Endothelial cell of umbilical vein (primary cell): ENCODE data around the gene TEAD3. TPM values are rescaled to one million over a fixed set of nuclear protein-coding genes. Genes with fewer than 3 reads are reported as not detected.

Source experiments
- BruUV-seq: library from RNA; stranded (reverse); fragments of 400-500 nt; replicated peaks from 2 replicates; lab custom pipeline; 2021; lab: Mats Ljungman, UMichigan
- CTCF ChIA-PET: fragments of 300-600, 350-600 bp; sonication (Branson Sonifier 250); formaldehyde crosslinking; loops from one replicate; lab custom pipeline; 2021; ENCODE audit warnings: antibody characterized with exemption, inconsistent platforms; lab: Charles Lee
- POLR2A ChIA-PET: fragments of 300-600, 350-600 bp; sonication (Branson Sonifier 250); formaldehyde crosslinking; loops from one replicate; lab custom pipeline; 2021; ENCODE audit warnings: antibody characterized with exemption, inconsistent platforms; lab: Charles Lee
- DNase-seq: peaks from one replicate; pipeline ENCODE4 v3.0.0-alpha.2; 2011; ENCODE audit warnings: low read depth, low spot score
- FAIRE-seq: peaks from 2 replicates; lab custom pipeline; 2011; peaks lifted over from hg19 to GRCh38; lab: Jason Lieb, UNC
- H2AFZ ChIP-seq: 2 replicates; pipeline ENCODE4 v1.6.0; 2012; ENCODE audit warnings: low read depth, low read length, control low read depth, inconsistent platforms
- H3K27ac ChIP-seq: 2 replicates; pipeline ENCODE4 v1.5.1; 2011; ENCODE audit warnings: low read depth, mild to moderate bottlenecking, control low read depth, low read length, moderate library complexity; ENCODE audit not compliant: insufficient read depth
- H3K27me3 ChIP-seq, 2 experiments: 2 replicates each; pipeline versions ENCODE4 v1.6.0 to v1.6.1; 2011; ENCODE audit warnings: low read length in 2 of 2, mixed read lengths in 1 of 2; ENCODE audit not compliant: control insufficient read depth in 2 of 2, insufficient read depth in 2 of 2
- H3K36me3 ChIP-seq, 2 experiments: 2 replicates in 1 of 2; 3 replicates in 1 of 2; pipeline ENCODE4 v1.5.1; 2011; ENCODE audit warnings: low read length in 2 of 2, mild to moderate bottlenecking in 1 of 2, moderate library complexity in 1 of 2; ENCODE audit not compliant: control insufficient read depth in 2 of 2, insufficient read depth in 2 of 2; ENCODE audit errors: extremely low read depth in 1 of 2
- H3K4me1 ChIP-seq: 3 replicates; pipeline ENCODE4 v1.5.1; 2011; ENCODE audit warnings: mild to moderate bottlenecking, low read length; ENCODE audit not compliant: control insufficient read depth, insufficient read depth; ENCODE audit errors: extremely low read depth
- H3K4me2 ChIP-seq: 2 replicates; pipeline ENCODE4 v1.6.1; 2011; ENCODE audit warnings: low read length, control low read depth, mixed read lengths; ENCODE audit not compliant: insufficient read depth
- H3K4me3 ChIP-seq, 3 experiments: fragments of 200-600 bp in 1 of 3; sonication (generic), shearing (Covaris generic) in 1 of 3; replicated peaks in 1 of 3; 2 replicates each; pipeline ENCODE4 v1.5.1; 2011 to 2016; ENCODE audit warnings: control low read depth in 3 of 3, low read length in 3 of 3, mild to moderate bottlenecking in 2 of 3, inconsistent platforms in 1 of 3, low read depth in 1 of 3, moderate library complexity in 1 of 3; ENCODE audit not compliant: insufficient read depth in 1 of 3
- H3K79me2 ChIP-seq: 2 replicates; pipeline ENCODE4 v1.6.0; 2012; ENCODE audit warnings: low read length, inconsistent platforms; ENCODE audit not compliant: control insufficient read depth, insufficient read depth
- H3K9ac ChIP-seq: replicated peaks from 2 replicates; pipeline ENCODE3; 2011; ENCODE audit warnings: low read length, control low read depth; ENCODE audit not compliant: insufficient read depth; ENCODE audit errors: extremely low read depth
- H3K9me1 ChIP-seq: replicated peaks from 3 replicates; pipeline ENCODE4 v1.6.0; 2011; ENCODE audit warnings: mild to moderate bottlenecking, low read length; ENCODE audit not compliant: control insufficient read depth, insufficient read depth; ENCODE audit errors: extremely low read depth
- H3K9me3 ChIP-seq: replicated peaks from 2 replicates; pipeline ENCODE4 v1.5.1; 2012; ENCODE audit warnings: low read length, inconsistent platforms; ENCODE audit not compliant: control insufficient read depth, insufficient read depth
- H4K20me1 ChIP-seq: replicated peaks from 2 replicates; pipeline ENCODE3; 2011; ENCODE audit warnings: mild to moderate bottlenecking, low read length; ENCODE audit not compliant: control insufficient read depth, insufficient read depth; ENCODE audit errors: extremely low read depth
- CTCF ChIP-seq, 2 donors: IDR thresholded peaks; 1 replicate in 1 of 2; 2 replicates in 1 of 2; pipeline ENCODE4 v1.5.1; 2011; ENCODE audit warnings: low read length in 2 of 2, mild to moderate bottlenecking in 2 of 2, moderate library complexity in 2 of 2, control low read depth in 1 of 2, inconsistent platforms in 1 of 2, low read depth in 1 of 2; ENCODE audit not compliant: insufficient read depth in 1 of 2; ENCODE audit errors: extremely low read depth in 1 of 2
- EZH2 ChIP-seq: IDR thresholded peaks from 2 replicates; pipeline ENCODE4 v1.6.1; 2012; ENCODE audit warnings: borderline replicate concordance, low read depth, mild to moderate bottlenecking, moderate library complexity, low read length, inconsistent platforms; ENCODE audit not compliant: severe bottlenecking
- FOS ChIP-seq: IDR thresholded peaks from 2 replicates; pipeline ENCODE4 v1.6.1; 2011; ENCODE audit warnings: mild to moderate bottlenecking, low read length, moderate library complexity, borderline replicate concordance; ENCODE audit not compliant: insufficient read depth
- GATA2 ChIP-seq: IDR thresholded peaks from 2 replicates; pipeline ENCODE4 v1.7.0; 2011; ENCODE audit warnings: low read depth, mild to moderate bottlenecking, moderate library complexity, mixed read lengths, low read length; ENCODE audit not compliant: insufficient read length, insufficient read depth
- JUN ChIP-seq: IDR thresholded peaks from 2 replicates; pipeline ENCODE4 v1.6.1; 2011; ENCODE audit warnings: borderline replicate concordance, low read depth; ENCODE audit not compliant: insufficient read length, insufficient read depth
- MAX ChIP-seq: IDR thresholded peaks from 2 replicates; pipeline ENCODE4 v1.6.1; 2011; ENCODE audit not compliant: insufficient read depth, insufficient read length
- MYC ChIP-seq: IDR thresholded peaks from one replicate; pipeline ENCODE4 v1.6.1; 2011; ENCODE audit warnings: mild to moderate bottlenecking, low read depth, low read length
- POLR2A ChIP-seq: IDR thresholded peaks from 2 replicates; pipeline ENCODE4 v1.6.1; 2012; ENCODE audit warnings: low read depth, mild to moderate bottlenecking, control low read depth, low read length
- POLR2AphosphoS5 ChIP-seq: IDR thresholded peaks from 2 replicates; pipeline ENCODE4 v1.6.1; 2012; ENCODE audit warnings: low read depth, mild to moderate bottlenecking, control low read depth, low read length, moderate library complexity; ENCODE audit not compliant: insufficient read depth
- dilution Hi-C: fragments of 300-500 bp; cut with MboI; formaldehyde crosslinking; loops from one replicate; pipeline ENCODE4 v1.15.0; 2019; ENCODE audit warnings: low sequenced_read_pairs; ENCODE audit not compliant: extremely low pct_ligation_motif_present
- intact Hi-C: fragments of 100-400 bp; cut with micrococcal nuclease; formaldehyde crosslinking; loops from one replicate; pipeline ENCODE4 v1.10.0; 2022
- polyA plus RNA-seq, 4 experiments: library from polyadenylated mRNA; depleted of rRNA in 3 of 4; stranded (reverse) in 3 of 4; unstranded in 1 of 4; fragments of >200 nt; gene quantifications; 2 replicates each; pipeline versions ENCODE4 v1.2.1 to v1.2.3, GENCODE V29; 2011 to 2012; ENCODE audit warnings: missing spikeins in 1 of 4
- total RNA-seq: library from RNA; stranded (reverse); gene quantifications from 2 replicates; pipeline ENCODE4 v1.2.3, GENCODE V29; 2021

Gene TEAD3
- total and polyA plus RNA-seq, 2 donors (not counting 3 experiments of a cell fraction or from before 2014, with no cell fraction given), result 1.1 to 1.6 TPM

- Histone ChIP-seq H3K9ac (no peak overlapping the region), H3K27me3 (no peaks in the 10 kb centered on the region), H3K9me3 (no peaks in the 10 kb centered on the region), H3K4me3 (no peak overlapping the region), H2AFZ (no peak overlapping the region), H3K4me2 (no peak overlapping the region), H3K27ac (no peak overlapping the region), H3K9me1 (no peaks in the 10 kb centered on the region), H3K36me3 (peaks cover 5 to 7% of the 10 kb centered on the region in 2 experiments), H3K79me2 (peaks cover 10% of the 10 kb centered on the region), H3K4me1 (peaks cover 9% of the 10 kb centered on the region), H4K20me1 (peaks cover 7% of the 10 kb centered on the region)
- ChIA-PET POLR2A (no interaction called here), CTCF (interaction anchor here (1.1 kb wide), 1 partner anchor 22 kb away, joined by 4 read pairs; no protein-coding TSS in a partner anchor)
- DNase-seq (no peak), FAIRE-seq (no peak)
- TF ChIP-seq POLR2A, result no peak
- no peak for TF ChIP-seq POLR2AphosphoS5
- TF ChIP-seq GATA2, result no peak
- TF ChIP-seq JUN, result no peak
- TF ChIP-seq FOS, result no peak
- no peak for TF ChIP-seq EZH2
- no peak for TF ChIP-seq MYC
- BruUV-seq, result no TSS peak
- dilution Hi-C loops, result no loop called here
- intact Hi-C loops, result no loop called here
Observed at GRCh38 chr6:35475573-35475972, 21.3 kb downstream of the TEAD3 start.

- BruUV-seq, result no TSS peak
- Histone ChIP-seq H2AFZ (no peak overlapping the region), H3K79me2 (peaks cover 14% of the 10 kb centered on the region), H4K20me1 (peaks cover 7% of the 10 kb centered on the region), H3K36me3 (peaks cover 7 to 9% of the 10 kb centered on the region in 2 experiments), H3K4me1 (peaks cover 14% of the 10 kb centered on the region), H3K27me3 (no peaks in the 10 kb centered on the region), H3K27ac (no peak overlapping the region), H3K9me3 (no peaks in the 10 kb centered on the region), H3K4me3 (no peak overlapping the region), H3K9me1 (no peaks in the 10 kb centered on the region), H3K9ac (no peak overlapping the region), H3K4me2 (no peak overlapping the region)
- ChIA-PET POLR2A (no interaction called here), CTCF (interaction anchor here (1.1 kb wide), 1 partner anchor 23 kb away, joined by 4 read pairs; no protein-coding TSS in a partner anchor)
- FAIRE-seq (no peak), DNase-seq (no peak)
- TF ChIP-seq POLR2AphosphoS5, result no peak
- TF ChIP-seq JUN, result no peak
- no peak for TF ChIP-seq FOS
- no peak for TF ChIP-seq GATA2
- TF ChIP-seq CTCF (IDR thresholded peaks at IDR 0.05; ENCODE audit: extremely low read depth in 1 of 2, insufficient read depth in 1 of 2, low read depth in 1 of 2, low read length in 2 of 2), result no peak
- TF ChIP-seq MAX, result no peak
- TF ChIP-seq MYC, result no peak
- TF ChIP-seq EZH2, result no peak
- no peak for TF ChIP-seq POLR2A
- intact Hi-C loops, result no loop called here
- dilution Hi-C loops, result no loop called here
Observed at GRCh38 chr6:35474942-35475570, 21.8 kb downstream of the TEAD3 start.
